ENCODE results near the gene FBXO27. TPM values are rescaled to one million over a fixed set of nuclear protein-coding genes. Genes with fewer than 3 reads are reported as not detected.

Gene FBXO27
- total and polyA plus RNA-seq, 2 of the 13 experiments (the other 11 are each of a cell fraction or from before 2014, with no cell fraction given) = 0.15 to 2.8 TPM

- peak; percentile 94 for TF ChIP-seq ZNF687 (CRISPR knock-in tag; IDR thresholded peaks at IDR 0.05)
- TF ChIP-seq SAP130 (CRISPR knock-in tag; IDR thresholded peaks at IDR 0.05; ENCODE audit: low read depth) = peak; percentile 62
- TF ChIP-seq ZNF296 (CRISPR knock-in tag; conservative IDR thresholded peaks at IDR 0.05) = peak; percentile 64; the same call in 1 of the 2 replicates
- TF ChIP-seq KDM5A (IDR thresholded peaks at IDR 0.05; ENCODE audit: borderline replicate concordance, low read length) = 0 out of 2 replicates have a peak, but pooled peaks have one; percentile 1
- TF ChIP-seq REXO4 (CRISPR knock-in tag; IDR thresholded peaks at IDR 0.05; ENCODE audit: borderline replicate concordance) = peak; percentile 65; the same call in 1 of the 2 replicates
- 0 out of 2 replicates have a peak, but pooled peaks have one; percentile 20 for TF ChIP-seq GFI1 (CRISPR knock-in tag; IDR thresholded peaks at IDR 0.05; ENCODE audit: borderline replicate concordance)
- peak; percentile 72; the same call in 1 of the 2 replicates for TF ChIP-seq SIN3A (IDR thresholded peaks at IDR 0.05; ENCODE audit: borderline replicate concordance, low read depth, low read length)
- TF ChIP-seq ZNF530 (CRISPR knock-in tag; IDR thresholded peaks at IDR 0.05; ENCODE audit: low read depth) = 0 out of 2 replicates have a peak, but pooled peaks have one; percentile 35
- TF ChIP-seq, protein P1, sequence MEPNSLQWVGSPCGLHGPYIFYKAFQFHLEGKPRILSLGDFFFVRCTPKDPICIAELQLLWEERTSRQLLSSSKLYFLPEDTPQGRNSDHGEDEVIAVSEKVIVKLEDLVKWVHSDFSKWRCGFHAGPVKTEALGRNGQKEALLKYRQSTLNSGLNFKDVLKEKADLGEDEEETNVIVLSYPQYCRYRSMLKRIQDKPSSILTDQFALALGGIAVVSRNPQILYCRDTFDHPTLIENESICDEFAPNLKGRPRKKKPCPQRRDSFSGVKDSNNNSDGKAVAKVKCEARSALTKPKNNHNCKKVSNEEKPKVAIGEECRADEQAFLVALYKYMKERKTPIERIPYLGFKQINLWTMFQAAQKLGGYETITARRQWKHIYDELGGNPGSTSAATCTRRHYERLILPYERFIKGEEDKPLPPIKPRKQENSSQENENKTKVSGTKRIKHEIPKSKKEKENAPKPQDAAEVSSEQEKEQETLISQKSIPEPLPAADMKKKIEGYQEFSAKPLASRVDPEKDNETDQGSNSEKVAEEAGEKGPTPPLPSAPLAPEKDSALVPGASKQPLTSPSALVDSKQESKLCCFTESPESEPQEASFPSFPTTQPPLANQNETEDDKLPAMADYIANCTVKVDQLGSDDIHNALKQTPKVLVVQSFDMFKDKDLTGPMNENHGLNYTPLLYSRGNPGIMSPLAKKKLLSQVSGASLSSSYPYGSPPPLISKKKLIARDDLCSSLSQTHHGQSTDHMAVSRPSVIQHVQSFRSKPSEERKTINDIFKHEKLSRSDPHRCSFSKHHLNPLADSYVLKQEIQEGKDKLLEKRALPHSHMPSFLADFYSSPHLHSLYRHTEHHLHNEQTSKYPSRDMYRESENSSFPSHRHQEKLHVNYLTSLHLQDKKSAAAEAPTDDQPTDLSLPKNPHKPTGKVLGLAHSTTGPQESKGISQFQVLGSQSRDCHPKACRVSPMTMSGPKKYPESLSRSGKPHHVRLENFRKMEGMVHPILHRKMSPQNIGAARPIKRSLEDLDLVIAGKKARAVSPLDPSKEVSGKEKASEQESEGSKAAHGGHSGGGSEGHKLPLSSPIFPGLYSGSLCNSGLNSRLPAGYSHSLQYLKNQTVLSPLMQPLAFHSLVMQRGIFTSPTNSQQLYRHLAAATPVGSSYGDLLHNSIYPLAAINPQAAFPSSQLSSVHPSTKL (CRISPR knock-in tag; IDR thresholded peaks at IDR 0.05) = peak; percentile 28; the same call in 1 of the 2 replicates
- TF ChIP-seq, protein P2, sequence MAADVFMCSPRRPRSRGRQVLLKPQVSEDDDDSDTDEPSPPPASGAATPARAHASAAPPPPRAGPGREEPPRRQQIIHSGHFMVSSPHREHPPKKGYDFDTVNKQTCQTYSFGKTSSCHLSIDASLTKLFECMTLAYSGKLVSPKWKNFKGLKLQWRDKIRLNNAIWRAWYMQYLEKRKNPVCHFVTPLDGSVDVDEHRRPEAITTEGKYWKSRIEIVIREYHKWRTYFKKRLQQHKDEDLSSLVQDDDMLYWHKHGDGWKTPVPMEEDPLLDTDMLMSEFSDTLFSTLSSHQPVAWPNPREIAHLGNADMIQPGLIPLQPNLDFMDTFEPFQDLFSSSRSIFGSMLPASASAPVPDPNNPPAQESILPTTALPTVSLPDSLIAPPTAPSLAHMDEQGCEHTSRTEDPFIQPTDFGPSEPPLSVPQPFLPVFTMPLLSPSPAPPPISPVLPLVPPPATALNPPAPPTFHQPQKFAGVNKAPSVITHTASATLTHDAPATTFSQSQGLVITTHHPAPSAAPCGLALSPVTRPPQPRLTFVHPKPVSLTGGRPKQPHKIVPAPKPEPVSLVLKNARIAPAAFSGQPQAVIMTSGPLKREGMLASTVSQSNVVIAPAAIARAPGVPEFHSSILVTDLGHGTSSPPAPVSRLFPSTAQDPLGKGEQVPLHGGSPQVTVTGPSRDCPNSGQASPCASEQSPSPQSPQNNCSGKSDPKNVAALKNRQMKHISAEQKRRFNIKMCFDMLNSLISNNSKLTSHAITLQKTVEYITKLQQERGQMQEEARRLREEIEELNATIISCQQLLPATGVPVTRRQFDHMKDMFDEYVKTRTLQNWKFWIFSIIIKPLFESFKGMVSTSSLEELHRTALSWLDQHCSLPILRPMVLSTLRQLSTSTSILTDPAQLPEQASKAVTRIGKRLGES (CRISPR knock-in tag; IDR thresholded peaks at IDR 0.05; ENCODE audit: borderline replicate concordance) = 0 out of 2 replicates have a peak, but pooled peaks have one; percentile 48
- 0 out of 2 replicates have a peak, but pooled peaks have one; percentile 12 for TF ChIP-seq ZFP37 (CRISPR knock-in tag; IDR thresholded peaks at IDR 0.05; ENCODE audit: borderline replicate concordance)
- TF ChIP-seq ZNF558 (CRISPR knock-in tag; IDR thresholded peaks at IDR 0.05; ENCODE audit: borderline replicate concordance) = 0 out of 2 replicates have a peak, but pooled peaks have one; percentile 74
- peak; percentile 50; the same call in 1 of the 2 replicates for TF ChIP-seq ZNF232 (CRISPR knock-in tag; IDR thresholded peaks at IDR 0.05; ENCODE audit: borderline replicate concordance)
- TF ChIP-seq ZNF563 (CRISPR knock-in tag; IDR thresholded peaks at IDR 0.05) = peak; percentile 87
- 0 out of 2 replicates have a peak, but pooled peaks have one; percentile 34 for TF ChIP-seq ELF3 (CRISPR knock-in tag; IDR thresholded peaks at IDR 0.05)
- TF ChIP-seq RBFOX2 (IDR thresholded peaks at IDR 0.05; ENCODE audit: low read depth, low read length) = peak; percentile 83
- no peak for TF ChIP-seq ZSCAN20 (CRISPR knock-in tag; IDR thresholded peaks at IDR 0.05; ENCODE audit: borderline replicate concordance)
These were observed 57.0 kb downstream of the FBXO27 start, which contains the start of gene FBXO17 (continued) for GRCh38 chr19:38975214-38975860.
